WI38 (cell line): ENCODE measurements around the gene SUPT20HL1.

Source experiments
- H3K4me3 ChIP-seq: 2 replicates; pipeline ENCODE4 v1.5.1; 2011; ENCODE audit warnings: low read depth, mild to moderate bottlenecking, control low read depth, low read length
- TF ChIP-seq, protein P1 (sequence below): IDR thresholded peaks from 2 replicates; pipeline ENCODE4 v1.5.1; 2012; ENCODE audit warnings: low read depth, mild to moderate bottlenecking, control low read depth, low read length

SUPT20HL1 gene

GRCh38 chrX:24325231-24325630 lies 35.2 kb upstream of the SUPT20HL1 start:
- H3K4me3 ChIP-seq = no peak overlapping the region
- TF ChIP-seq, protein P1, sequence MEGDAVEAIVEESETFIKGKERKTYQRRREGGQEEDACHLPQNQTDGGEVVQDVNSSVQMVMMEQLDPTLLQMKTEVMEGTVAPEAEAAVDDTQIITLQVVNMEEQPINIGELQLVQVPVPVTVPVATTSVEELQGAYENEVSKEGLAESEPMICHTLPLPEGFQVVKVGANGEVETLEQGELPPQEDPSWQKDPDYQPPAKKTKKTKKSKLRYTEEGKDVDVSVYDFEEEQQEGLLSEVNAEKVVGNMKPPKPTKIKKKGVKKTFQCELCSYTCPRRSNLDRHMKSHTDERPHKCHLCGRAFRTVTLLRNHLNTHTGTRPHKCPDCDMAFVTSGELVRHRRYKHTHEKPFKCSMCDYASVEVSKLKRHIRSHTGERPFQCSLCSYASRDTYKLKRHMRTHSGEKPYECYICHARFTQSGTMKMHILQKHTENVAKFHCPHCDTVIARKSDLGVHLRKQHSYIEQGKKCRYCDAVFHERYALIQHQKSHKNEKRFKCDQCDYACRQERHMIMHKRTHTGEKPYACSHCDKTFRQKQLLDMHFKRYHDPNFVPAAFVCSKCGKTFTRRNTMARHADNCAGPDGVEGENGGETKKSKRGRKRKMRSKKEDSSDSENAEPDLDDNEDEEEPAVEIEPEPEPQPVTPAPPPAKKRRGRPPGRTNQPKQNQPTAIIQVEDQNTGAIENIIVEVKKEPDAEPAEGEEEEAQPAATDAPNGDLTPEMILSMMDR = no peak

GRCh38 chrX:24332878-24333277 lies 27.6 kb upstream of the SUPT20HL1 start:
- no peak overlapping the region for H3K4me3 ChIP-seq
- TF ChIP-seq, protein P1 = no peak

DNA sequence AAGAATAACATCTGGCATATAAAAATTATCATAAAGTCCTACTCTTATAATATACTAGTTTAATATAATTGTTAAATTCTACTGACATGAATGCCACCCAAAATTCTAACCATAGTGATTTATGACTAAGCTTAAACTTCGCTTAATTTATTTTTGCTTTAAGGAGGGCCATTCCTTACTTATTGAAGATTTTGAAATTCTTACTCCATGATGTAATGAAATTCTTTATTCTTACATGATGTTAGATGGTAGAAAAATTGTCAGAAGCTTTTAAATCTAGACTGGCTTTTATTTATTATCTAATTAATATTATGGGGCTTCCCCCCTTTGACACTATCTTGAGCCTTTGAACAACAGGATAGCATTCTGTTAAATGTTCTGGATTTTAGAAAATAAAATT lies 27.1 kb upstream of the SUPT20HL1 start:
- TF ChIP-seq, protein P1 = no peak
- H3K4me3 ChIP-seq = no peak overlapping the region

GRCh38 chrX:24334461-24334860 lies 26.0 kb upstream of the SUPT20HL1 start:
- TF ChIP-seq, protein P1 = no peak
- no peak overlapping the region for H3K4me3 ChIP-seq

DNA sequence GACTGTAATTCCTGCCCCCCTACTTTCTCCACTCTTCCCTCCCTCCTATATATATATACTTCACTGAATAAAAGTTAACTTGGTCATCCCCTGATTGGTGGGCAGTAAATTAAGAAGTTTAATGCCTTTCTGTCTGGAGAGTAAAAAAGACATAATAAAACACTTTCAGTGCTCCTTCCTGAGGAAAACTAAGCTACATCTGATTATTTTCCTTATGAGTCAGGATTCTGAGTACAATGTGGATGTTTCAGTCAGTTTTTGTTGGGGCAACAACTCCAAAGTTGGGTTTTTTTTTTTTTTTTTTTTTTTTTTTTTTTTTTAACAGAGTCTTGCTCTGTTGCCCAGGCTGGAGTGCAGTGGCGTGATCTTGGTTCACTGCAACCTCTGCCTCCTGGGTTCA lies 24.6 kb upstream of the SUPT20HL1 start:
- no peak overlapping the region for H3K4me3 ChIP-seq
- TF ChIP-seq, protein P1 = no peak

DNA sequence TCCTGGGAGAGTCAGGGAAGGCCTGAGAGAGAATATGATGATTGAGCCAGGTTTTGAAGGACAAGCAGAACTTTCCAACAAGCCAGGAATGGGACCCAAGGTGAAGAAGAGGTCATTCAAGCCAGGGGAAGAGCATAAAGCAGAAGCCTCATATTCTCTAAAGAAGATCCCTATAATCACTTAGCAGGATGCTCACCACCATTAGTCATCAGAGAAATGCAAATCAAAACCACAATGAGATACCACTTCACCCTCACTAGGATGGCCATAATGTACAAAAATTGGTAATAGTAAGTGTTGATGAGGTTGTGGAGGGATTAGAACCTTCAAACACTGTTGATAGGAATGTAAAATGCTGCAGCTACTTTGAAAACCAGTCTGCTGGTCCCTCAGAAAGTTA lies 20.5 kb upstream of the SUPT20HL1 start:
- TF ChIP-seq, protein P1 = no peak
- H3K4me3 ChIP-seq = no peak overlapping the region

DNA sequence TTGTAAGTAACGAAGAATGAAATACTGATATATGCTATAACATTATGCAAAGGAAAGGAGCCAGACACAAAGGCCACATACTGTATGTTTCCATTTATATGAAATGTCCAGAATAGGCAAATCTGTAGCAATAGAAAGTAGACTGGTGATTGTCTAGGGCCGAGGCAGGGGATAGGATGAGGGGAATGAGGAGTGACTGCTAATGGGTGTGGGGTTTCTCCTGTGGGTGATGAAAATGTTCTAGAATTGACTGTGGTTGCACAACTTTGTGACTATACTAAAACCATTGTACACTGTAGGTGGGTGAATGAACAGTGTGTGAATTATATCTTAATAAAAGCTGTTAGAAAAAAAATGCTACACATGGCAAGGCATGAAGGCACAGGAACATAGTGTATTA lies 19.9 kb upstream of the SUPT20HL1 start:
- TF ChIP-seq, protein P1 = no peak
- no peak overlapping the region for H3K4me3 ChIP-seq
